Skeletal muscle cell (primary cell): Measurements from ENCODE around the gene TIMM22.
A peak's percentile ranks its signal among the peaks of the same experiment; 100 is the strongest.
"Not testable (repeated sequence)": the region's sequence is repeated elsewhere in the genome, so short reads cannot be mapped to it uniquely, and the experiment has no call there.

ENCODE experiments used
- DNase-seq: peaks from one replicate; pipeline ENCODE4 v3.0.0-alpha.2; 2010; ENCODE audit warnings: low read depth
- H3K4me3 ChIP-seq: 2 replicates; pipeline ENCODE4 v1.5.1; 2011; ENCODE audit warnings: low read depth, mild to moderate bottlenecking, control low read depth, low read length, moderate library complexity

Gene TIMM22

DNA sequence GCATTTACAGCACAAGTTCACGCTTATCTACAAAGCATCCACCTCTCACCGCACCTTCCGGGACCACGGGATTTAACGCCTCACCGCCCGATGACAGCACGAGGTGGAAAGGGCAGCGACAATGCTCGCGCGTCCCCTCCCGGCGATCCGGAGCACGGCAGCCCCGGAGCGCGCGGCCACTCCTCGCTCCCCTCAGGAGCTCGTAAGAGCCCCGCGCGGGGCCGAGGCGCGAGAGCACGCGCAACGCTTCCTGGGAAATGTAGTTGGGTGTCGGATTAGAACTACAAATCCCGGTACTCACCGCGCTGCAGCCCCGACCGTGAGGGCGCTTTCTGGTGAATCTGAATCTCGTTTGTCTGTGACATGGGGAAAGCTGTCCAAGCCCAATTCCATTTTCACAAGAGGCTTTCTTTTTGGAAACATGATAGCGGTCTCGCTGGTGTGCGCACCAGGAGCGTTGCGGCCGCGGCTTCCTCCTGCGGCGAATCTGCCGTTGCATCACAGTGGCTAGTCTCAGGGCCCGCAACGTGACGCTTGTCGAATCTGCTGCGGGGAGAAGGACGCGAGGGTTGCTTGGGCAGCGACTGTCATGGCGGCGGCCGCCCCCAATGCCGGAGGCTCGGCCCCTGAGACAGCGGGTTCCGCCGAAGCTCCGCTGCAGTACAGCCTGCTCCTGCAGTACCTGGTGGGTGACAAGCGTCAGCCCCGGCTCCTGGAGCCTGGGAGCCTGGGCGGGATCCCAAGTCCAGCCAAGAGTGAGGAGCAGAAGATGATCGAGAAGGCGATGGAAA, at the start of gene TIMM22:
Gene TIMM22 (plus strand): TSS at position 576 of the 791 bp plus-strand sequence. CDS start 14 bp downstream, at position 590.
- DNase-seq, result peak; percentile 95
- peak within 1 kb of the TSS; percentile 100 for H3K4me3 ChIP-seq

DNA sequence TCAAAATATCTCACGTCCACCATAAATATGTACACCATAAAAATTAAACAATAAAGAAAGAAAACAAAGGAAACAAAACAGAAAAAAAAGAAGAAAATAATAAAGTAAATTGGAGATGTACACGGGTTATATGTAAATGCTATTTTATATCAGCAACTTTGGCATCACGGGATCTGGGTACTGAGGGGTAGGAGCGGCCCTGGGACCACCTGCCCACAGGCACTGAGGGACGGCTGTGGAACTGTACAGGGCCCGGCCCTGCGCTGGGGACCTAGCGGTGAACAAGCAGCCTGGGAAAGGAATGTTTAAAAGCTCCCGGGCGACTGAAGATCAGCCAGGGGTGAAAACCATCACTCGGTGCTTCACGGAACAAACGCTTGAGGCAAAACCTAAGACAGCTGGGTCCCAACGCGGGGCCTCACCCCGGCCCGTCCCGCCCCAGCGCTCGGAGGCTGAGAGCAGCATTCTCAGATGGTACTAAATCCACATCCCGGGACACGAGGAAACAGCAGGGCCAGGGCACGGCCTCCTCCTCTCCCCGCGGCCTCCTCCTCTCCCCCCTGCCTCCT, 48.6 kb upstream of the TIMM22 start:
- DNase-seq, result no peak

DNA sequence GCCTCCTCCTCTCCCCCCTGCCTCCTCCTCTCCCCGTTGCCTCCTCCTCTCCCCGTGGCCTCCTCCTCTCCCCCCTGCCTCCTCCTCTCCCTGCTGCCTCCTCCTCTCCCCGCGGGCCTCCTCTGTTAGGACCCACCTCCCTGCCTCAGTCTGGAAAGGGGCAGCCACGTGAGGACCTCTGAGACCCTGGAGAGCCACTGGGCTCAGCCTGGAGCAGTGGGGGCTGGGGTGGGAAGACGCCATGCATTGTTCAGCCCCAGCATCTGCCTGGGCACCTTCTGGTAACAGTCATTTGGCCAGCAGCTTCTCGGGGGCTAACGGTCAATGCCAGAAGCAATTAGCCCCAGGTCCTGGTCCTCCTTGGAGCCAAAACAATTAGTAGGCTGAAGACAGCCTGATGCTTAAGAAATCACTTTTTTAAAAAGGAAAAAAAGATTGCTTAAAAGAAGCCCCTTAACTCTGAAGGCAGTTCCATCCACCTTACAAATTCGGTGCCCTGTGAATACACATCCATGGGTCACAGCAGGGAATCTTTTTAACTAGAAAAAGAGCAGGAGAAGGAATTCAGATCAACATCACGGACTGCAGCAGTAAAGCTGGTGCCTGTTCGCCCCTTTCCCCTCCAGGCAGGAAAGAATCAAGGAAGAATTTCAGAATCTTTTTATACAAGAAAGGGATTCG, 47.2 kb upstream of the TIMM22 start:
- no peak for DNase-seq
- H3K4me3 ChIP-seq, result no peak overlapping the region

More for the DNA sequence above, 48.6 kb upstream of the TIMM22 start:
- no peak overlapping the region for H3K4me3 ChIP-seq

DNA sequence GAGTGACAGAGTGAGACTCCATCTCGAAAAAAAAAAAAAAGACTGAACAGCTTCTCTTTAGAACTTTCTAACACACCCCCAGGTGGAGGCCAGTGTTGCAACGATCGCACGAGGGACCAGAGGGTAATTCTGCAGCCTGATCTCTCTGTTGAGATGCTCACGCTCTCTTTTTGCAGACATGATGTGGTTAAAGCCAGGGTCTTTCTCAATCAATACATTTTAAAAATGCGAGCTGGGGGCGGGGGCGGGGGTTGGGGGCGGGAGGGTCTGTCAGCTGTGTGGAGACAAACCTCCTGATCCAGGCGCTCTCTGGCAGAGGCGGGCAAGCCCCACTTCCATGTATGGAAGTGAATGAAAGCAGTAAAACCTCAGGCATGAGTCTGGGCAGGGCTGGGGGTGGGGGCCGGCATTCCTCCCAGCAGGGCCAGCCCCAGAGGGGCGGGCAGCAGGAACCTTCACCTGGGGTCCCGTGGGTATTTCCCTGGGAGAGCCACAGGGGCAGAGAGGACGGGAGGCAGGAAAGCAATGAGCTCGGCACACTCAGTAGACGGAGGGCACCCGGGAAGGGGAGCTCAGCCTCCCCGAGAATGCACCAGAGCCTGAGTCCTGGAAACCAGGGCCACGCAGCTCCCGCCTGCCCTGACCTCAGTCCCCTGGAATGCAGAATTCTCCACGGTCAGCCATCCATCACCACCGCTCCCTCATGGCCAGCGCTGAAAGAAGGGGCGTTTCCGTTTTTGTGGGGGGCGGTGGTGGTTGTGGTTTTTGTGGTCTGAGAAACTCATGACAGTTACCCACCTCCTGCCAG, 45.4 kb upstream of the TIMM22 start:
- no peak overlapping the region for H3K4me3 ChIP-seq
- peak; percentile 57 for DNase-seq

DNA sequence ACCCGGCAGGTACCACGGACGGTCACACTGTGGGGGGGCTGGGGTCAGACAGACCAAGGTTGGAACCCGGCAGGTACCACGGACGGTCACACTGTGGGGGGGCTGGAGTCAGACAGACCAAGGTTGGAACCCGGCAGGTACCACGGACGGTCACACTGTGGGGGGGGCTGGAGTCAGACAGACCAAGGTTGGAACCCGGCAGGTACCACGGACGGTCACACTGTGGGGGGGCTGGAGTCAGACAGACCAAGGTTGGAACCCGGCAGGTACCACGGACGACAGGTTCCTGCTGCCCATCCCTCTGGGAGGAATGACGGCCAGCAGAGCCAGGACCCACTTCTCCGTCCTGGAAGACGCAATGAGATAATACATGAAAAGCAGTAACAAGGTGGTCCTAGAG, 44.3 kb upstream of the TIMM22 start:
- not testable (repeated sequence) for H3K4me3 ChIP-seq, DNase-seq

DNA sequence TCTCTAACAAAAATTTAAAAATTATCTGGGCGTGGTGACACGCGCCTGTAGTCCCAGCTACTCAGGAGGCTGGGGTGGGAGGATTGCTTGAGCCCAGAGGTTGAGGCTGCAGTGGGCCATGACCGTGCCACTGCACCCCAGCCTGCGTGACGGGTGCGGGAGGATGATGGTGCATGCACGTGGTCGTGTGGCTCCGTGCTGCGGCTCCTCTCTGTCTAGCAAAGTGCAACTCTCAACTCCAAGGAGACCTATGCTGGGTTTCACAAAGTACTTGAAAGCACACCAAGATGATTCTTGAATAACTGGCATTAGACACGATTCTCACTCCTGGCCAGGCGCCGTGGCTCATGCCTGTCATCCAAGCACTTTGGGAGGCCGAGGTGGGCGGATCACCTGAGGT, 43.2 kb upstream of the TIMM22 start:
- no peak for DNase-seq
- H3K4me3 ChIP-seq, result no peak overlapping the region

DNA sequence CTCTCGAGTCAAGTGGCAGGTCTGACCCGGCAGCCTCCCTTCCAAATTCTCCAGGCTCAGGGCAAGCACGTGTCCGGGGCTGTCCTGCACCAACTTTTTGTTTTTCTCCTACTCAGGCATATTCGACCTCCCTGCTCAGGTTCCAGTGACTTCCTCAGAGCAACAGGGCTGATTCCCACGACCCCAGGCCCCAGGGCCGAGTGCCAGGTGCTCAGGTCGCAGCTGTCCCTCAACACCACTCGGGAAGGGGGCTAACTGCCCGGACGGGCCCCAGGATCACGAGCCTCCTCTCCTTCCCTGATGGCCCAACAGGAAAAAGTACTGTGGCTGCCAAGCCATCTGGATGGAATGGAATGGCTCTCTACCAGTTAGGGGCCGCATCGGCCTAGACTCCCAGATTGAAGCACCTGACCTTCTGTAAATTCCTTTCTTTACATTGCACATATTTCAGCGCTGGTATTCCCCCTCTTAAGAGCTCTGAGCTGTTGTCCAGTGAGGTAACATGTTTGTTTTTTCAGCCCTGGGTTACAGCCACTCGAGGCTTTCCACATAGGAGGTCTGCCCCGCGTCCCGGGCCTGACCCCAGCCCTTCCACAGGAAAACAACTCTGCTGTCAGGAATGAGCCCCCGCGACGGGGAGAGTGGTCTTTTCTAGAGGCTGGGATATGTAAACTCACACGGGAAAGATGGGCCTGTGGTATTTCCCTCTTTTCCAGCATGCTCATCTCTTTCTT, 42.3 kb upstream of the TIMM22 start:
- DNase-seq, result peak; percentile 47
- no peak overlapping the region for H3K4me3 ChIP-seq

DNA sequence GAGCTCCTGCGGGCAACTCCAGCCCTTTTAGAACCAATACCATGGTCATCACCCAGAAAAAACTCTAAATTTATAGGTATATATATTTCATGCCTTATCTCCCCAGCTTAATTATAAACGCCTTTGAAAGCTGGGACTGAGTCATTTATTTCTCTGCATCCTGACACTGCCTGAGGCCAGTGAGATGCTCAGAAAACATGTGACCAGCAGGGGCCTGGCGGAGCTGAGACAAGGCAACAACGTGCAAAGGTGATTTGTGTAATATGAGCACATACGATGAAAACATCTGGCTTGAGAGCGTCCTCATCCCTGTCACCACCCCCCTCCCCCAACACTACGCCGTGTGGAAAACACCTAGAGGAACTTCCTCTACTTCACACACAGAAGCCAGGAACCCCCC, 40.0 kb upstream of the TIMM22 start:
- no peak for DNase-seq
- H3K4me3 ChIP-seq, result no peak overlapping the region

DNA sequence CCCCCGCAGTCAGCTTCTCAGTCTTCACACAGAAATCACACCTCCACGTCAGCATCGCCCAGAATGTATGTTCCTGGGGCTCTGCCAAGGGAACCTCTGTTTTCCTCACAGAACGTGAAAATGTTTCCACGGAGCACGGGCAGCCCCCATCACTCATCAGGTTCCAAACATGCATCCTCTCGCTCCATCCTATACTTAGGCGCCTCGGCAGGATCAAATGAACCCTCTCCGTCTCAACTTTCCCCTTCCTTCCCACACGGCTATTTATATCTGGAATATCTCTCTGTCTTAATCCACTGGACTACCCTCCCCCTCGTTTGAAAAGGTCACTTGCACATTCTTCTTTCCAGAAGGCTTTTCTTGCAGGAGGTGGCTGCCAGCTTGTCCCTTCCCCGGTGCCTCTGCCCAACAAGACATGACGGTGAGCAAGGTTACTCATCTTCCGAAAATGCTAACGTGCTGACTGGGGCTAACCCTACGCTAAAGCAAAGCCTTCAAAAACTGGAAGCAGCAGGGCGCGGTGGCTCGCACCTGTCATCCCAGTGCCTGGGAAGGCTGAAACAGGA, 39.0 kb upstream of the TIMM22 start:
- DNase-seq, result no peak
- H3K4me3 ChIP-seq, result no peak overlapping the region

DNA sequence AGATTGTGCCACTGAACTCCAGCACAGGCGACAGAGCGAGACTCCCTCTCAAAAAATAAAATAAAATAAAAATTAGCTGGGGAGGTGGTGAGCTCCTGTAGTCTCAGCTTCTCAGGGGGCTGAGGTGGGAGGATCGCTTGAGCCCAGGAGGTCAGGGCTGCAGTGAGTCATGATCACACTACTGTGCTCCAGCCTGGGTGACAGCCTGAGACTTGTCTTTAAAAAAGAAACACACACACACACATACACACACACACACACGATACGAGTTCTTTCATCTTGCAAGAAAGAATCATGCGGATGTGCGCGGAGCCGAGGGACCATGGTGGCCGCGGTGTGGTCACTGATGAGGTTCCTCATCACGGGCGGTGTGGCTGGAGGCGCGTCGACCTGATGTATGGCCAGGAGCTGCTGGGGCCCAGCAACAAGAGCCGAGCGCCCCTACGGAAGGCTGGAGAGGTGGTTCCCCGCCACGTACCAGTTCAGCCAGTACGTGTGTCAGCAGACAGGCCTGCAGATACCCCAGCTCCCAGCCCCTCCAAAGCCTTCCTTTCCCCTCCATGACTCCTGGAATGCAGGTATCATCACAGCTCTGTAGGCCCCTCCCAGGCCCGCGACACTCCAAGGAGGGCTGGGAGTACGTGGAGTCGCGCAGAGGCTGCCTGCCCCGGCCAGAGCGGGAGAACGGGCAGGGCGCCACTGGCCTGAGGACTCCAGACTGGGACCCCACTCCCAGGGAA, 38.0 kb upstream of the TIMM22 start:
- DNase-seq, result no peak
- no peak overlapping the region for H3K4me3 ChIP-seq

DNA sequence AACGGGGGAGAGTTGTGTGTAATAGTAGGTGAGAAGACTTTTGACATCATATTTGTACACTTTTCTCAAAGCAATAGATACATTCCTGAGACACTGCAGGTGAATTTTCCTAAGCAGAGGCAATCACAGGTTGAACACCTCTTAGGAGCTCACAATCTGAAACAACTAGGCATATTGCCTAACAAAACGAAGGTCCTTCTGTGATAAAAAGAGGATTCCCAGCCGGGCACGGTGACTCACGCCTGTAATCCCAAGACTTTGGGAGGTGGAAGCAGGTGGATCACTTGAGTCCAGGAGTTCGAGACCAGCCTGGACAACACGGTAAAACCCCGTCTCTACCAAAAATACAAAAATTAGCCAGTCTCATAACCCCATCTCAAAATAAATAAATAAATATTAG, 34.8 kb upstream of the TIMM22 start:
- no peak for DNase-seq
- no peak overlapping the region for H3K4me3 ChIP-seq

DNA sequence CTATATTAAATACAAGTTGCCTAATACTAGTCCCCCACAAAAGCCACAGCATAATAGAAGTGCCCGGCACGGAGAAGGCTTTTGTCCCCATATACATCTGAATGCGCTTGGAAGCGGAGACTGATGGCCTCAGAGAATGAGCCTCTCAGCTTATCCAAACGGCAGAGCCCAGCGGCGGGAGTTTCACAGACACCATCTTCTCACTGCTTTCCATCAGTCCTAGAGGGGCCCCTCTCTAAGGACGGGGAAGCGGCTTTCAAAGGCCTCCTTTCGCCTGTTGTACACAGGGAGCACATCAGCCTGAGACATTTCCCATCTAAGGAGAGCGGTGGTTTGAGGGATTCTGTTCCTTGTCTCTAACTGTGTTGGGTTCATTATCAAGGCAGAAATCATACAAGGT, 34.3 kb upstream of the TIMM22 start:
- DNase-seq, result no peak
- no peak overlapping the region for H3K4me3 ChIP-seq

DNA sequence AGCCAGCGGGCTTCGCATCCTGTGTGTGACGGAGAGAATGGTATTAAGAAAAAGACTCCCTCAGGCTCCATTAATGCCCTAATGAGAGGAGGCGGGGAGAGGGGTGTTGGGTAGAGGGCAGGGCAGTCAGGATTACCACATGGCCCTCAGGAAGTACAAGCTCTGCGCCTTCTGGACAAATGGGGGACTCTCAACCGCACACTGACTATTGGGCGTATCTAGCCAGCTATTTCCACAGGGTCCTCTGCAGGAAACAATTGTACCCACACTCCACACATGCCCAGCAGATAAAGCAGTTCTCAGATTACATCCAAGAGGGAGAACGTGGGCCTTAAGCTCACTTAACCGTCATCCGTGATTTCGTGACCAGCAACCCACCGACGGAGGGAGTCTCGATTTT, 32.1 kb upstream of the TIMM22 start:
- no peak for DNase-seq
- no peak overlapping the region for H3K4me3 ChIP-seq

DNA sequence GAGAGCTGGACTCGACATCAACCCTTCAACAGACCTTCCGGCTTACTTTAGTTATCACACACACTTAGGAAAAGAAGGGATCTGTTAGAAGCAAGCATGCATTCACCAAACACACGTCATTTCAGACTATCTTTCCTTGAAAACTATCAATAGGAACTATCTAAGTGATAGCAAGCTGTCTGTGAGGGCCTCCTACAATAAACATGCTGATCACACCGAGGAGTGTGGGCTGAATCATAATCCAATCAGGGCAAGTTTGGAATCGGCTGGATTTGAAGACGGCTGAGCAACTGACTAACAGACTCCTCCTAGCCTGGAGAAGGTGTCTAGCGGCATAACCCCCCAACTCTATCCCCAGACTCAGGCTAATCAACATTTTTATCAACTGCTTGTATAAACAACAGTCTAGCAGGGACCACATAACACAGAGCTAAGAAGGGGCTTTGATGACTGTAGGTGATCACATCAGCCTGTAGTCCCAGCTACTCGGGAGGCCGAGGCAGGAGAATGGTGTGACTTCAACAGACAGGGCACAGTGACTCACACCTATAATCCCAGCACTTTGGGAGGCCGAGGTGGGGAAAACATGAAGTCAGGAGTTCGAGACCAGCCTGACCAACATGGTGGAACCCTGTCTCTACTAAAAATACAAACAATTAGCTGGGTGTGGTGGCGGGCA, 31.5 kb upstream of the TIMM22 start:
- no peak overlapping the region for H3K4me3 ChIP-seq

DNA sequence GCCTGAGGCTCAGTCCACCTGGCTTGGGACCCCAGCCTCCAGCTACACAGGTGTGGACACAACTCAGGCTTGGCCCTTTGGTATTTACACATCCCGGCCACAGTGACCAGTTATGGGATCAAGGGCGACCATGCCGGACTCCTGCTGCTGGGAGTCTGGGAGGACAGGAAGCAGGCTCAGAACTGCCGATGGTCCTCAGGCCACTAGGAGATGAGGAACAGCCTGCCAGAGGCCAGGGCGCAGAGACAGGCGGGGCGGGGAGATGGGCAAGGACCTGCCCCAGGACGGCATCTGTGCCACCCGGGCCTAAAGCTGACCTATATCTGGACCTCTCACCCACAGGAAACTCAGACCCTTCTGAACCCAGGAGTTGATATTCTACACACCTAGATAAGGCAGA, 29.8 kb upstream of the TIMM22 start:
- no peak overlapping the region for H3K4me3 ChIP-seq
- DNase-seq, result no peak

More for the DNA sequence above, 31.5 kb upstream of the TIMM22 start:
- no peak for DNase-seq

DNA sequence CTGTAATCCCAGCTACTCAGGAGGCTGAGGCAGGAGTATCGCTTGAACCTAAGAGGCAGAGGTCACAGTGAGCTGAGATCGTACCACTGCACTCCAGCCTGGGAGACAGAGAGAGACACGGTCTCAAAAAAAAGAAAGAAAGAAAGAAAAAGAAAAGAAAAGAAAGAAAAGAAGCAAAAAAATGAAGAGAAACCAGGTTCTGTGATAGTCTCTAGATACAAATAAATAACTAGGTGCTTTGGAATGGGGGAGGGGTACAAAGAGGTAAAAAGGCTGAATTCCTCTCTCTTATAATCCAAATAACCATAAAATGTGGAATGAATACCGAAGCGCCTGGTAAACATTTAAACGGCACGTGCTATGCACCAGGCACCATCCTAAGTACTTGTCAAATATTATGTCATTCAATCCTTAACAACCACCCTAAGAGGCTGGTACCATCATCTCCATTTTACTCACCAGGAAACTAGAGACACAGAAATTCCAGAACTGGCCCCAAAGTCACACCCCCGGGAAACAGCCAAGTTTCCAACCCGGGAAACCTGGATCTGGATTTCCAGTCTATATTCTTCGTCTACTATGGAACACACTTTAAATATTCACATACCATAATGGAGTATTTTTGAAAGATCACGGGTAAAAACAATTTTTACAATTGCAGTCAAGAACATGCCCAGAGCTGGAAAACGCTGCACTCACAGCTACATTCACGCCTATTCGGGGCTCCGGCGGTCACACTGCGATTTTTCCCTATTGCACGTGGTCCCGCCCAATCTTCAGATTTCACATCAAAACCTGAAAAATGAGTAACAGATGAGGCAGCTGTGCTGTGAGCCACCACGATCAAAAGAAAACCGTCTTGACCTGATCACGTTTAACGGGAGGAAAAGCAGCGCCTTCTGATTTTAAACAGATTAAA, 27.9 kb upstream of the TIMM22 start:
- no peak for DNase-seq
- peak overlapping the region; percentile 27 for H3K4me3 ChIP-seq
